Kidney glomerular epithelial cell (primary cell): ENCODE data around the gene FBXL16.
A peak's percentile ranks its signal among the peaks of the same experiment; 100 is the strongest.
"Not testable (repeated sequence)": the region's sequence is repeated elsewhere in the genome, so short reads cannot be mapped to it uniquely, and the experiment has no call there.

Experiments
- DNase-seq: peaks from one replicate; lab custom pipeline; 2025; lab: John Stamatoyannopoulos, UW

FBXL16 gene

DNA sequence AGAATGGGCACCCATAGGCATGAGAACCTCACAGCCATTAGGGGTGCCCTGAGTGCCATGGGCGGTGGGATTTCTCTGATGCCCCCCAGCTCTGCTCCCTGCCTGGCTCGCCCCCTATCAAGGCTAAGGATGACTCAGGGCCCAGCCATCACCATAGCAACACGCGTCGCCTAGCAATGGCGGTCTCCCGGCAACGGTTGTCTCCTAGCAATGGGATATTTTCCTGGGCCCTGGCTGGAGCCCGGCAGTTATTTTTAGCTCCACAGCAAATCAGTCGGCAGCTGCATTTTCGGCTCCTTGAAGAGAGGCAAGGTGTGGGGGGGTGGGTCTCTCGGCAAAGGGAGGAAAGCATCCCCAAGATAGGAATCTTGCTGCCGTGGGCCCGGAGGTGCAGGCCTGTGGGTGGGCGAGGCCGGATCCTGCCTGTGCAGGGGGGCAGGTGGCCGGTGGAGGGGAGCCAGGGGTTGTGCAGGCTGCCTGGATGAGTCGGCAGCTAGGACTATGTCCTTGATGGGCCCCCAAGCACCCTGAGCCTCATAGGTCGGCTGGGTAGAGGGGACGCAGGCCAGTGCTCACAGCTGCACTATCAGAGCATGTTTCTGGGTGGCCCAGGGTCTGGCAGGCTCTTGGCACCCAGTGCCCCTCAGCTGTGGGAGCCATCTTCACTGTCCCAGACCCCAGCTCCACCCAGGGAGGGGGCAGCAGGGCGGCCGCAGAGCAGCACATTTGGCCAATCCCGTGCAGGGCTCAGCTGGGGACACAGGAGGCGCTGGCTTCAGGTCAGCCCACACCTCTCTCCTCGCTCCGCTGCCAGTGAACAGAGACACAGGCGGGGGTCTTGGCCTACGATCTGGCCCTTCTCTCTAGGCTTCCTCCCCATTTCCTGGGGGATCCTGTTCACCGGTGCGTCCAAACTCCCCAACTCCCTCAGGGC lies 4.2 kb upstream of the FBXL16 start:
- DNase-seq, result peak; percentile 37

DNA sequence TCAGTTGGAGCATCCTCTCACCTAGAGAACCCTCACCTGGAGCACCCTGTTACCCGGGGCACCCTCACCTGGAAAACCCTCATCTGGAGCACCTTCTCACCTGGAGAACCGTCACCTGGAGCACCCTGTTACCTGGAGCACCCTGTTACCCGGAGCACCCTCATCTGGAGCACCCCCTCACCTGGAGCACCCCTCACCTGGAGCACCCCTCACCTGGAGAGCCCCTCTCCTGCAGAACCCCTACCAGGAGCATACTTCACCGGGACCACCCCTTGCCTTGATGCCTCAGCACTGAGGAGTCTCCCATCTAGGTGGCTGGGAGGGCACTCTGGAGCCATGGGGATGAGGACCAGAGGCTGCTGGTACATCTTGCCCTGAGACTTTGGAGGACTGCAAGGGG lies 3.4 kb upstream of the FBXL16 start:
- no peak for DNase-seq

- DNase-seq, result no peak
Measured at GRCh38 chr16:708019-708418, 2.4 kb upstream of the FBXL16 start.

DNA sequence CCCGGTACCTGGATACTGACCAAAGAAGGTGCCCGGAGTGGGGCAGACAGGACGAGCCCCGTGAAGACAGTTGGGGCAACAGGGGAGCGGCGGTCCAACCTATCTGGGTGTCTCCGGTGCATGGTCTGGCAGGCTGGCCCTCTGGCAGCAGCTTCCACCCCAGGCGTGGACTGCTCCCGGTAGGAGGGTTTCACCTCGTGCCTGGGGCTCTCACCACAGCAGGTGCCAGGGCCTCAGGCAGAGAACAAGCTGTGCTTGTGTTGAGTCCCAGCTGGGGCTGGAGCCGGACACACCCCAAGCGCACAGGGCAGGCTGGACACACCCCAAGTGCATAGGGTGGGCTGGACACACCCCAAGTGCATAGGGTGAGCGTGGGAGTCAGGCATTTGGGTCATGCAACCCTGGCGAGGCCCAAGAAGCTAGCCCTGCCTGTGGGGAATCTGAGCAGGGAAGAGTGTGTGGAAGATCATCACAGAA lies 1.5 kb upstream of the FBXL16 start:
- DNase-seq, result no peak

- no peak for DNase-seq
Measured at GRCh38 chr16:706189-707061, 824 bp upstream of the FBXL16 start.

- no peak for DNase-seq
Measured at GRCh38 chr16:704552-705380, 835 bp downstream of the FBXL16 start.

DNA sequence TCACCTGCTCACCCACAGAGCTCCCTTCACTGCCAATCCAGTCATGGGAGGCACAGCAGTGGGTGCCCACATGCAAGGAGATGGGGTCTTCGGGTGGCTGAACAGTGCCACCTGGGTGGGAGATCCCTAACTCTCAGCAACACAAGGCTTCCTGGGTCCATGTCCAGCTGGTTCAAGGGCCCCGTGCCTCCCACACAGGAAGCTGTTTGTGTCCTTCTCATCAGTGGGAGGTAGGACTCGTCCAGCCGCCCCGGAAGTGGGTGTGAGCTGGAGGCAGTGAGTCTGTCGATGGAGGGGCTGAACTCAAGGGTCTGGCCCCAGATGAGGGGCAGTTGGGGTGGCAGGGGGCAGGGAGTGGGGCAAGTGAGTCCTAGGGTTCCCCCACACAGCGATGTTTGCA lies 1.6 kb downstream of the FBXL16 start:
- DNase-seq, result no peak

DNA sequence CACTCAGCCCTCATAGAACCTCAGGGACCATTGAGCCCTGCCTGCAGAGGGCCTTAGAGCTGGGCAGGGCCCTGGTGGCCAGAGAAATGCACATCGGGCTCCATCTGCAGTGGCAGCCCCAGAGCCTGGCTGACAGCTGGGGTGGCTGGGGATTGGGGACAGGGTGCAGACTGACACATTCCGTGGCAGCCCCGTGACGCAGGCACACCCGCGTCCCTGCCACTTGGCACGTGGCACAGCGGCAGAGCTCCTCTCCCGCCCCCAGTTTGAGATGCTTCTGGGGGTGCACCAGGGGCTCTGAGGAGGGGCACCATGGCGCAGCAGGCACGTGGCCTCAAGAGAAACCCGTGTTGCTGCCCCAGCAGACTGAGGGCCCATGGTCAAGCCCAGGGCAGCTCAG lies 2.2 kb downstream of the FBXL16 start:
- DNase-seq, result no peak

GRCh38 chr16:702341-702740 lies 3.3 kb downstream of the FBXL16 start:
- no peak for DNase-seq

- DNase-seq, result no peak
Measured at GRCh38 chr16:700684-701584, 4.7 kb downstream of the FBXL16 start.

DNA sequence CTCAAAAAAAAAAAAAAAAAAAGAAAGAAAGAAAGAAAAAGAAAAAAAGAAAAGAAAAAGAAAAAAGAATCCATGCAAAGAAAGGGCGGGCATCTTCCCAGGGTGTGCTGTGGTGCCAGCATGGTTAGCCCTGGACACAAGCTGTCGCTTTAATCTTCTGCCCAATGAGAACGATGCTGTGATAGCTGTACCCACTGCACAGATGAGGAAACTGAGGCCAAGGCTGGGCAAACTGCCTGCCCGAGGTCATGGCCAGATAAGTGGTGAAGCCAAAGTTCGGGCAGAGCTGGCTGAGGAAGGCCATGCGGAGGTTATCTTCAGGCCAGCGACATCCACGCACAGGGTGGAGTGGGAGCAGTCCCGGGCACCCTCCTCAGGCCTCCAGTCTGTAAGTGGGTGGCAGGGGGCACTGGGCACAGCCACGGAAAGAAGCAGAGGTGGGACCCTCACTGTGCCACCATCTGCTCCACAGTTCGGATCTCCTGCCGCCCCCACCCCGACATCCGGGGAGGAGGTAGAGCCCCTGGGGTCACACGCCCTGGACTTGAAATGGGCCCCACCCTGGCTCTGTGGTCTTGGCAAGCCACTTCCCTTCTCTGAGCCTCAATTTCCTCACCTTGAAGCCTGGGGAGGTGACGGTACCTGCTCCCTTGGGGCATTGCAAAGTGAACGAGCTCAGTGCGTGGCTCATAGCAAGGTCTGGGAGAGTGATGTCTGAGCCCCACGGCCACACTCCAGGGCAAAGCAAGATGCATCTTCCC lies 6.5 kb downstream of the FBXL16 start:
- no peak for DNase-seq

- DNase-seq, result no peak
Measured at GRCh38 chr16:695355-696089, 10.1 kb downstream of the FBXL16 start.

DNA sequence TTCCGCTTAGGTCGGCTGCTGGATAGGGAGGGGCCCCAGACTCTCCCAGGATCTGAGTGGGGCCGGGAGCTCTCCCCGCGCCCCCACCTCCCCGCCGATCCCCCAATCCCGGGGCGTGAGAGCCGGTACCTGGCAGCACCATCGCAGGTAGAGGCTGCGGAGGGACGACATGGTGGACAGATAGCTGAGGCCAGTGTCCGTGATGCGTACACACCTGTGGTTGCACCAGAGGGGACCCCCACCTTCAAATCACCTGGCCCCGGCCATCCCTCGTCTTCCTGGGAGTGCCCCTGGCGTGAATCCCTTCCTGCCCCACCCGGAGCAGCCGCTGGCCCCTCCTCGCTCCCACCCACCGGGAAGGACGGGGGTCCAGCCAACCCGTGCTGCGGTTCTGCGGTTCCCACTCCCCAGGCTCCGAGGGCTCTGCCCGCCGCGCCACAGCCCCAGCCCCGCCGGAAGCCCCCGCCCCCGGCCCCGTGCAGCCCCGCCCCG lies 10.7 kb downstream of the FBXL16 start:
- no peak for DNase-seq

- no peak for DNase-seq
Measured at GRCh38 chr16:694187-694862, 11.3 kb downstream of the FBXL16 start.

GRCh38 chr16:693766-694165 lies 11.8 kb downstream of the FBXL16 start:
- no peak for DNase-seq

- no peak for DNase-seq
Measured at GRCh38 chr16:693364-693763, 12.2 kb downstream of the FBXL16 start.

DNA sequence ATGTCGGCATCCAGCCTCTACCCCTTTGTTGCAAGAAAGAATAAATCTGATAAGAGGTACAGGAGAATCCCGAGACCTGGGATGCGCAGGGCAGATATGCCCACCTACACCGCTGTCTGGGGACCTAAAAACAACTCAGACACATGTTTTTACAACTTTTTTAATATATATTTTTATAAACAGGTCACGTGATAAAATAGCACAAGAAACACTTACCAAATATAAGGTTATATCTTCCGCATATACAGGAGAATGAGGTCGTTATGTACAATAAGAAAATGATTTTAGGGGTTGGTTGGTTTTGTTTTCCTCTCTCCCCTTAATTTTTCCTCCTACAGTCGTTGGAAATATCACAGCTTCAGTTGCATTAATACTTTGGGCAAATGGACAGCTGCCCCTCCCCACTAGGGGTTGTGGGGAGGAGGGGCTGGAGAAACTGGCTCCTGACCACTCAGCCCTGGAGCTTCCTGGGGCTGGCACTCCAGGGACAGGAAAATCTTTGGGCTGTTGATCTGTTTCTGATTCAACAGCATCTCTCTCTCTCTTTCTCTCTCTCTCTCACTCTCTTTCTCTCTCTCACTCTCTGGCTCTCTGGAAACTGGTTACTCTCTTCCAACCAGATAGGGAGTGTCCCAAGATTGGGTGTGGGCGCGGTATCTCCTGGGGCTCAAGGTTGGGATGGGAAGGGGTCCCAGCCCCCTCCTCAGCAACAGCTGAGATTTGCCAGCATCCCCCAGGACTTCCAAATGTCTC lies 13.1 kb downstream of the FBXL16 start:
- DNase-seq, result no peak

GRCh38 chr16:691242-691641 lies 14.4 kb downstream of the FBXL16 start:
- not testable (repeated sequence) for DNase-seq
